ENCODE data around the gene SNRNP200.

SNRNP200 gene

GRCh38 chr2:96251721-96252292 is 53.5 kb downstream of the SNRNP200 start:
- peak; percentile 92 for DNase-seq (ENCODE audit: low read depth)
- no peak for TF ChIP-seq CTCF (conservative IDR thresholded peaks at IDR 0.05; ENCODE audit: low read length)
- H3K4me3 ChIP-seq (ENCODE audit: low read length) = no peak overlapping the region

GRCh38 chr2:96250188-96250587 is 55.2 kb downstream of the SNRNP200 start:
- no peak for TF ChIP-seq CTCF (conservative IDR thresholded peaks at IDR 0.05; ENCODE audit: low read length)
- H3K4me3 ChIP-seq (ENCODE audit: low read length) = no peak overlapping the region
- DNase-seq (ENCODE audit: low read depth) = no peak

GRCh38 chr2:96249654-96250053 is 55.7 kb downstream of the SNRNP200 start:
- no peak for TF ChIP-seq CTCF (conservative IDR thresholded peaks at IDR 0.05; ENCODE audit: low read length)
- H3K4me3 ChIP-seq (ENCODE audit: low read length) = no peak overlapping the region
- peak; percentile 92 for DNase-seq (ENCODE audit: low read depth)

GRCh38 chr2:96248624-96249023 is 56.7 kb downstream of the SNRNP200 start:
- TF ChIP-seq CTCF (conservative IDR thresholded peaks at IDR 0.05; ENCODE audit: low read length) = no peak
- H3K4me3 ChIP-seq (ENCODE audit: low read length) = no peak overlapping the region
- no peak for DNase-seq (ENCODE audit: low read depth)

GRCh38 chr2:96247896-96248295 is 57.5 kb downstream of the SNRNP200 start:
- DNase-seq (ENCODE audit: low read depth) = no peak
- TF ChIP-seq CTCF (conservative IDR thresholded peaks at IDR 0.05; ENCODE audit: low read length) = no peak
- H3K4me3 ChIP-seq (ENCODE audit: low read length) = no peak overlapping the region

GRCh38 chr2:96247009-96247408 is 58.3 kb downstream of the SNRNP200 start:
- DNase-seq (ENCODE audit: low read depth) = no peak
- TF ChIP-seq CTCF (conservative IDR thresholded peaks at IDR 0.05; ENCODE audit: low read length) = no peak

GRCh38 chr2:96245609-96246390 is 59.5 kb downstream of the SNRNP200 start:
- no peak for DNase-seq (ENCODE audit: low read depth)
- H3K4me3 ChIP-seq (ENCODE audit: low read length) = no peak overlapping the region
- TF ChIP-seq CTCF (conservative IDR thresholded peaks at IDR 0.05; ENCODE audit: low read length) = no peak

More at GRCh38 chr2:96247009-96247408, 58.3 kb downstream of the SNRNP200 start:
- no peak overlapping the region for H3K4me3 ChIP-seq (ENCODE audit: low read length)

Data from AG10803 (cell line).